Stimulated activated CD8-positive, alpha-beta memory T cell treated with anti-CD3 and anti-CD28 coated beads, Interleukin-15, amount 100 ng/mL, for 48 hours (primary cell): Measurements from ENCODE around the gene ATG9B.
"Not testable (repeated sequence)": the region's sequence is repeated elsewhere in the genome, so short reads cannot be mapped to it uniquely, and the experiment has no call there.

Experiments used
- DNase-seq, 2 donors: peaks; one replicate each; pipeline ENCODE4 v3.0.0-alpha.2; 2020; ENCODE audit warnings: low read depth in 2 of 2

The ATG9B gene

DNA sequence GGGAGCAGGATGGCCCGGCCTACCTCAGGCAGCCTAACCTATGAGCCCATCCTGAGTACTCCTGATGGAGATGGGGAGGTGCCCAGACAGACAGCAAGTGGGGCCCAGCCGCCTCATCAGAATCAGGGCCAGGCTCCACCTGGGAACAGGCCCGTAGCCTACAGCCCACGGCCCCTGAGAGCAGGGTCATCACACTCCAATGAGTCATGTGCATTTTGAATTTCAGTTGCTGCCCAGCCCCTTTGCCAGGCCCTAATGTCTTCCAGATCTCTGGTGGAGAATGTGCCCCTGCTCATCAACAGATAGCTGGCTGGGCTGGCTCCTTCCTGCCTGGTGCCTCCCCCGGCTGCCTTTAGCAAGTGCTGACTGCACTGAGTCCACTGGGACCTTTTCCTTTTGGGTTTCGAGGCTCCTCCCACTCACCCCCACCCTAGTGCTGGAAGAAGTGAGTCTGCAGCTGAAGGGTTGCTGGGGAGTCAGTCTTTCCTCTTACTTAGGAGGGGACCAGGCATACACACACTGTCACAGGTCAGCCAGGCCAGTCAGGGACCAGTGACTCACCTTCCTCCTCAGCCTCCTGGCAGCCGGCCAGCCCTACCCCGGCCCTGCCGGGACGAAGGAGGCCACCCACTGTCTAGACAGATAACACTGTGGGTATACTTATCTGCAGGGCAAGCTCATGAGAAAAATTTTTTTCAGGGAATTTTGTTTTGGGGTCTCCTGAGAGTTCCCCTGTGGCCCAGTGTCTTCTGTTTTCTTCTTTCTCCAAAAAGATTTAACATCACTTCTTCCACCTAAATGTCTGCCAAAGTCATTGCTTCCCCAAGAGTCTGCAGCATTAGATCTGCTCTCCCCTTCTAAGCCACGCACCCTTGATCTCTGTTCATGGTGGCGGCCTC is 14.9 kb upstream of the ATG9B start:
- DNase-seq = peak; percentile 81 to 82

DNA sequence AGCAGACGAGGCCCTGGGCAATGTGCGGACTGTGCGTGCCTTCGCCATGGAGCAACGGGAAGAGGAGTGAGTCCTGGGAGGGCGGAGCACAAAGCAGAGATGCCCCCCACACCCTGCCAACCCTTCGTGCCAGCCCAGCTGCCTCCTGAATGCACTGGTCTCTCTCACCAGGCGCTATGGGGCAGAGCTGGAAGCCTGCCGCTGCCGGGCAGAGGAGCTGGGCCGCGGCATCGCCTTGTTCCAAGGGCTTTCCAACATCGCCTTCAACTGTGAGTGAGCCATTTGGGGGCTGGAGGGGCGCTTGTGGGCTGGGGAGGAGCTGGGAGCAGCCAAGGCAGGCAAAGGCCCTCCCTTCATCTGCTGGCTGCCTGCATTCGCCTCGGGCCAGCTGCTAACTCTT is 11.6 kb upstream of the ATG9B start:
- no peak for DNase-seq

DNA sequence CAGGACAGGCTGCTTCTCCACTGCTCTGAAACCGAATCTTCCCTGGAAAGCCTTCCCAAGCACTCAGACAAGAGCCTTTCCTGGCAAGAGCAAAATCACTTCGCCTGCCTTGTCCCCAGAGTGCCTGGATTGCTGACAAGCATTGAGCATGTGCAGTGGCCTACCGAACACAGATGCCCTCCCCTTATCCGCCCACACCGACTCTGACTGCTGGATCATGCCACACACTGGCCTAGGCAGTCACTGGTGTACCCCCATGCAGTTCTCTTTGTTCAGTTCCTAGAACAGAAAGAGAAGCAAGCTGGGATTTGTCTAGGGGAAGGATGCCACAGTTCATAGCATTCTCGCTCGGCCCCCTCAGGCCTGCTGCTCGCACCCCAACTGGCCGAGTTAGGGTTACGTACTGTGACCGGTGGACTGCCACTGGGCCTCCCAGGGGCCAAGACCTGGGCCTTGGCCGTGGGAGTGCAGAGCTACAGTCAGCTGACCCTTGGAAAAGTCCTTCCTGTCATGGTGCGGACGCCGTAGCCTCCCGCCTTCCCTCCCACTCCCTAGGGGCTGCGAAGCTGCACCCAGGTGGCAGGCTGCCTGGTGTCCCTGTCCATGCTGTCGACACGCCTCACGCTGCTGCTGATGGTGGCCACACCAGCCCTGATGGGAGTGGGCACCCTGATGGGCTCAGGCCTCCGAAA is 10.9 kb upstream of the ATG9B start:
- DNase-seq = no peak

DNA sequence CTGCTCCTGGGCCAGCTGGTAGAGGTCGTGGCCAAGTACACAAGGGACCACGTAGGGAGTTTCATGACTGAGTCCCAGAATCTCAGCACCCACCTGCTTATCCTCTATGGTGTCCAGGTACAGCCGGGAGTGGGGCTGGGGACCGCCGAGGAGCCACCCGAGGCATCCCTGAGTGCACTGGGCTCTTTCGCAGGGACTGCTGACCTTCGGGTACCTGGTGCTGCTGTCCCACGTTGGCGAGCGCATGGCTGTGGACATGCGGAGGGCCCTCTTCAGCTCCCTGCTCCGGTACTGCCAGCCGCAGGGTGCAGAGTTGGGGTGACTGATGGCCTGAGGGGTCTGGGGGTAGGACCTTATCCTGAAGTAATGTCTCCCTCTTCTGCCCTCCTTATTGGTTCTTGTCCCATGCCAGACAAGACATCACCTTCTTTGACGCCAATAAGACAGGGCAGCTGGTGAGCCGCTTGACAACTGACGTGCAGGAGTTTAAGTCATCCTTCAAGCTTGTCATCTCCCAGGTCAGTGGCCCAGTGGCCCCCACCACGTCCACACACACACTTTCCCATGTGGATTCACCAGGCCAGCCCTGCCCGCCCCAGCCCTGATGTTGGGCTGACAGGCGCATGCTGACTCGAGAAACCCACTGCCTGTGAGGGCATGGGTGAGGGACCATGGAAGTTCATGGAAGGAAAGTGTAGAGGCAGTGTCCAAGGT is 10.2 kb upstream of the ATG9B start:
- no peak for DNase-seq

DNA sequence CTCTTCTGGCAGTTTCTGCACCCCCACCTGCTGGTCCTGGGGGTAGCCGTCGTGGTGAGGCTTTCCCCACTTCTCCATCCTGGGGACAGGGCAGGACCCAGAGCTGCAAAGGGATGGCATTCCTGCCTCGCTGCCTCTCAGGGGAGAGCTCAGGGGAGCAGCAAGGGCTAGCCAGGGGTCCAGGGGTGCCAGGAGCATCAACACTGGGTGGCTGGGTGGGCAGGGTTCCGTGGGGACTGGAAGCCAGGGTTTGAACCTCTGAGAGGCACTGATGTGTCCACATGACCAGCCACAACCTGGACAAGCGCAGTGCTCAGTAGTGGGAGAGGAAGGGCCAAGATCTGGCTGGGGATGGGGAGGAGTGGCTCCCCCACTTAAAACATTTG is 9.6 kb upstream of the ATG9B start:
- DNase-seq = no peak

DNA sequence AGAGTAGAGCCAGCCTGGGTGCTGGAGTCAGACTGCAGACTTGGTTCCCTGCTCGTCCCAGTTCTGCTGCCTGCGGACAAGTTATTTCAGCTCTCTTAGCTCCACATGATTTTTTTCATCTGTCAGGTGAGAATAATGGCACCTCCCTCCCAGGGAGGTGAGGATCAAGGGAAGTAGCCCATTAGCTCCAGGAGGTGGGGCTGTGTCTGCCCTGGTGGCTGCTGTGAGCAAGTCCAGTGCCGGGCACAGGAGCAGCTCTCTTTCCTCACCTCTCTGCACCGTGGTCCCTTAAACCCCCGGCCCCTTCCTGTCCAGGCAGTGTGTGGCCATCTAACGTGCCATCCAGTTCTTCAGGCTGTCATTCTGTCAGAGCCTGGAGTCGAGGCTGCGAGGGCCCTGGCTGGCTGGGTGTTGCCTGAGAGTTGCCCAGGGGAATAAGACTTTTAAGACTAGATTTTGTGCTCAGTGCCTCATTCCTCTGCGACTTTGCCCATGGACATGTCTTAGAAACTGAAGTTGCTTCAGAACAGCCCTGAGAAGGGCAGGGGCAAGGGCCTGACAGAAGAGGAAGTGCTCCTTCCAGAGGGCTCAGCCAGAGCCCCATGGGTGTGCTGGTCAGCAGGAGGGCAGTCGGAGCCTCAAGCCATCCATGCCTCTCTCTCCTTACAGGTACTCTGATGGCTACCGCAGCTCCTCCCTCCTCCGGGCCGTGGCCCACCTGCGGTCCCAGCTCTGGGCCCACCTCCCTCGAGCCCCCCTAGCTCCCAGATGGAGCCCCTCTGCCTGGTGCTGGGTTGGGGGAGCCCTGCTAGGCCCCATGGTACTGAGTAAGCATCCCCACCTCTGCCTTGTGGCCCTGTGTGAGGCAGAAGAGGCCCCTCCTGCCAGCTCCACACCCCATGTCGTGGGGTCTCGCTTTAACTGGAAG is 8.9 kb upstream of the ATG9B start:
- DNase-seq = no peak

DNA sequence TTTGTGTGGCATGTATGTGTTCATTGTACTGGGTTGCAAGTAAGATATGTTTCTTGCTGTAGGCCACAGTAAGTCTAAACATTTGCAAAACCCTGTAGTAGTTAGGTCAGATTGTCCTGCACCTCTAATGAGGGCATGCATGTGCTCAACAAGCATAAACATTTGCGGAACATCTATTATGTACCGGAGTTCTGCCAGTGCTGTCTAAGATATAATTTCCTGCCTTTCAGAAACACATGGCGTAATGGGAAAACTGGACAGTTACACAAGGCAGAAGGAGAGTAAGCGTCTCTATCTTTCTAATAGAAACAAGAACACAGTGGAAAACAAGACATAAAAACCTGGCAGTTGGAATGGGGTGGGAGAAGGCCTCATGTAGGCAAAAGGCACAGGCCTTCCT is 6.7 kb upstream of the ATG9B start:
- no peak for DNase-seq

DNA sequence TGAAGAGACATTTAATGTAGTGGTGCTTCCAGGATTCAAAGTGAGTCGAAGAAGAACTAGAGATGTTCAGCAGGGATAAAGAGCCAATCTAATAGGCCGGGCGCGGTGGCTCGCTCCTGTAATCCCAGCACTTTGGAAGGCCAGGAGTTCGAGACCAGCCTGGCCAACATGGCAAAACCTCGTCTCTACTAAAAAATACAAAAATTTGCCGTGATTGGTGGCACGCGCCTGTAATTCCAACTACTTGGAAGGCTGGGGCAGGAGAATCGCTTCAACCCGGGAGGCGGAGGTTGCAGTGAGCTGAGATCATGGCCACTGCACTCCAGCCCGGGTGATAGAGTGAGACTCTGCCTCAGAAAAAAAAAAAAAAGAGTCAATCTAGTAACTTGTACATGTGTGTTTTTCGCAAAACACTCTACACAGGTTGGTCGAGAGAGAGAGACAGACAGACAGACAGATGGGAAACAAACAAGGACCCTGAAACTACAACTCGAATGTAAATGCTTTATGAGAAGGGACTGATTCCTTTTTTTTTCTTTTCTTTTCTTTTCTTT is 4.7 kb upstream of the ATG9B start:
- no peak for DNase-seq

DNA sequence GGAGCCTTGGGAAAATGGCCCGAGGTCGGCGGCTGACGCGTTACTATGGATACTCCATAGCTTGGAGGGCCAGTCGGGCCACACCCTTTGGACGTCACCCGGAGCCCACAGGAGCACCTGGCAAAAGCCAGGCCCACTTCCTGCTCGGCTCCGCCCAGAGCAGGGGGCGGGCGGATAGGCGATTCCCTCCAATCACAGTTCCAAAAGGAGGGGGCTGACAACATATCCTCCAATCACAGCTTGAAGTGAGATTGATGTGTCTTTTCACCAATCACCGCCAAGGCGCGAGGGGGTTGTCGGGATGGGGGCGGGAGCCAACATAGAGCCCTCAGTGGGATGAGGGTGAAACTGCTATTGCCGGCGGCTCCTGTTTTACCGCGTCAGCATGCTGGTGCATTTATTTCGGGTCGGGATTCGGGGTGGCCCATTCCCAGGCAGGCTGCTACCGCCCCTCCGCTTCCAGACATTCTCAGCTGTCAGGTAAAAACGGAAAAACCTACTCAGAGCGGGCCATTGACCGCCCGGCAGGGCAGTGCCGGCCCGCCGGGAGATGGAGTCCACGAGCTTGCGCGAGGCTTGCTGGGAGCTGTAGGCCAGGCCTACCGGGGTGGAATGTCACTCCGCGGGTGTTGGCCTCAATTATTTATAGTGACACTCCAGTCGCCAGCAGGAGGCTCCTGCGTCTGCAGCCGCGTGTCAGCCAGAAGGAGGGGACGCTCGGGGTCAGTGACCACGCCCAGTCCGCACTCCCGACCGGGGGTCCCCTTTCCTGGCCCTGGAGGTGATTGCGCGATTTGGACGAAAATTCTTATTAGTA is 4.0 kb upstream of the ATG9B start, which contains the start of gene ABCB8:
TSS of gene ABCB8 (plus strand) at position 320 of the 817 bp plus-strand sequence. CDS start at position 386, 66 bp downstream.
- peak; percentile 93 to 97 for DNase-seq

DNA sequence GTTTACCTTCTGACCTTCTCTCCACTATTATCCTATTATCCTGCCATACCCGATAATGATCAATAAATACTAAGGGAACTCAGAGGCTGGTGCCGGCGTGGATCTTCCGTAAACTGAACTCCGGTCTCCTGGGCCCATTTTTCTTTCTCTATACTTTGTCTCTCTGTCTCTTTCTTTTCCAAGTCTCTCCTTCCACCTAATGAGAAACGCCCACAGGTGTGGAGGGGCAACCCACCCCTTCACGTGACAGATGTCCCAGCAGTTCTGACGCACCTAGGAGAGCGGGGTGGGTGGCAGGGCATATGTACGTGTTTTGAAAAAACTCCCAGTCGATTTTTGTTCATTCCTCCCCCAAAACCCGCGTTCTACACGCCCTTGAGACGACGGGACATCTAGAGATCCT is 3.4 kb upstream of the ATG9B start:
- not testable (repeated sequence) for DNase-seq

DNA sequence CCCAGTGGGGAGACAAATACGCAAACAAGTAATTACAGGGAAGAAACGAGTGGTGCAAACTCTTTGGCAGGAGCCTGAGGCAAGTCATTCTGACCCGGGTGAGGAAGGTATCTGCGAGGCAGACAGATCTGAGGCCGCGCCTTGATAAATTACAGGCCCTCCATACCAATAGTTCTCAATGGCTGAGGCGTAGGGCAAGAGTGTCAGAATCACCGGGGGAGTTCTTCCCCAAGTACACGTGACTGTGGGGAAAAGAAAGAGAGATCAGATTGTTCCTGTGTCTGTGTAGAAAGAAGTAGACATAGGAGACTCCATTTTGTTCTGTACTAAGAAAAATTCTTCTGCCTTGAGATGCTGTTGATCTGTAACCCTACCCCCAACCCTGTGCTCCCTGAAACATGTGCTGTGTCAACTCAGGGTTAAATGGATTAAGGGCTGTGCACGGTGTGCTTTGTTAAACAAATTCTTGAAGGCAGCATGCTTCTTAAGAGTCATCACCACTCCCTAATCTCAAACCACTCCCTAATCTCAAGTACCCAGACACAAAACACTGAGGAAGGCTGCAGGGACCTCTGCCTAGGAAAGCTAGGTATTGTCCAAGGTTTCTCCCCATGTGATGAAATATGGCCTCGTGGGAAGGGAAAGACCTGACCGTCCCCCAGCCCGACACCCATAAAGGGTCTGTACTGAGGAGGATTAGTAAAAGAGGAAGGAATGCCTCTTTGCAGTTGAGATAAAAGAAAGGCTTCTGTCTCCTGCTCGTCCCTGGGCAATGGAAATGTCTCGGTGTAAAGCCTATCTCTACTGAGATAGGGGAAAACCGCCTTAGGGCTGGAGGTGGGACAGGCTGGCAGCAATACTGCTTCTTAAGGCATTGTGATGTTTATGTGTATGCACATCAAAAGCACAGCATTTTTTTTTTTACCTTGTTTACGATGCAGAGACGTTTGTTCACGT is 2.8 kb upstream of the ATG9B start:
- not testable (repeated sequence) for DNase-seq

DNA sequence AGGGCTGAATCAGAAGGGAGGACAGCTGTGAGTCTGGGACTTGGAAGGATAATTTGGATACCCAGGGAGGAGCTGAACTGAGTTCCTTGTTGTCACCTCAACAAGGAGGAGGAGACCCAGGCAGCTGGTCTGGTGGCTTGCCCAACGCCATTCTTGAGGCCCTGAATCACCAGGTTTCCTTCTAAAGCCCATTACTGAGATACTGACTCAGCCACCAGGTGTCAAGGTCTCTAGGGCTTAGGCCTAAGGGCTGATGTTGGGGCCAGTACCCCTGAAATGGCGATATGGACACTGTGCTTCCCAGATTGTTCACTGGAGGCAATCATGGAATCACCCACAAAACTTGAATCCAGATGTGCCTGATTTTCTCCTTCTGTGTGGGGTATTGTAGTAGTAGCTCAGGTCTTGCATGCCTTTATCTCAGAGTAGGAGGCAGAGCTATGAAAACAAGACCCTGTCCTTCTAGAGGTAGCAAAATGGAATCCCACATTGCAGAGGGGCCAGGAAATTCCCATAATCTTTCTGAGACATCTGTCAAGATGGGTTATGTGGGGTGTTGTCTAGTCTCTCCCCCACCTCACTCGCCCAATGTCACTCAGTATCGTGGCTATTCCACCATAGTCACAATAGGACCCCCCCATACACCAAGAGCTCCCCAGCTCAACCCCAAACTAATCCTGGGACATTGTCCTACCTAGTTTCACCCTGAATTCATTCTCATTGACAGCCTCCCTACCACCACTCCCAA is 1.8 kb upstream of the ATG9B start:
- DNase-seq = no peak

DNA sequence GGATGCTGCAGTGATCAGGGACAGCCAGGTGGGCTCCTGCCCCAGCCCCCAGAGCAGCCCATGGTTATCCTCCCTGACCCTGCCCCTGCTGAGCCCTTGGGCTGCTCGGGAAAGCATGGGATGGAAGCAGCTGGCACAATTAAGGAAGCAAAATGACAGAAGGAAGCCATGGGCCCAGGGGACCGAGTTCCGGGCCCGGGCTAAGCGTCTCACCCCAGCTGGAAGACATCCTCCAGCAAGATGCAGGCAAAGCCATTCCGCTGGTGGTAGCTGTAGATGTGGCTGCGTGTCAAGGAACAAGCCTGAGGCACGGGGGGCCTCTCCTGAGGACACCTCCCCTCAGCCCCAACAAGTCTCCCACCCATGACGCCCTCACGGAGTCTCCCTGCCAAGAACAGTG is 1.1 kb downstream of the ATG9B start:
- DNase-seq = no peak

DNA sequence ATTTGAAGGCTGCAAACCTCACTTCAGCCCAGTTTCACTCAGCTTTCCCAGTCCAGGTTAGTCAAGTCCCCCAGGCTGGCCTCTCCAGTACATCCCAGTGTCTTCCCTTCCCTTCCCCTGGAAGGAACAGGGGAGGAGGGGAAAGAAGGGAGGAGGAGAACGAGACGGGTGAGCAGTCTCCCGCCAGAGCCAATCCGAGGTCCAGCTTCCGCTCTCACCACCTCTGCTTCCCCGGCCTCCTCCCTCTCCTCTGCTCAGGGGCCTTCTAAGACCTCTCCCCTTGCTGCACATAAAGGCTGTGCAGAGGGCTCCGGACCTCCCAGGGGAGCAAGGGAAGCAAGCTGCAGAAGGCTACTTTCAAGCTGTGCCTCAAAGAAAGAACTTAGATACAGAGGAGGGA is 4.1 kb downstream of the ATG9B start:
- DNase-seq = no peak

DNA sequence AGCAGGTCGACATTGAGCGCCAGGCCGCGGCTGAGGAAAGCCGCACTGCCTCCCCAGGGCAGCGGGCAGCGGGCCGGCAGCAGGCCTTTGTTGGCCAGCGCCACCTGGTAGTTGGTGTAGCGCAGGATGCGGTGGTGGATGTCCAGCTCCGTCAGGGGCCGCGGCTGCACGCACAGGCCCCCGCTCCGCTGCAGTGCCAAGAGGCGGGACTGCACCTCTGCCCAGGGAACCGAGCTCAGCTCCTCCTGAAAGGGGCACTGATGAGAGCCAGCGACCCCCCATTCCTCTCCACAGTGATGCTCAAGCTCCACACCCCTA is 5.2 kb downstream of the ATG9B start:
- DNase-seq = no peak

DNA sequence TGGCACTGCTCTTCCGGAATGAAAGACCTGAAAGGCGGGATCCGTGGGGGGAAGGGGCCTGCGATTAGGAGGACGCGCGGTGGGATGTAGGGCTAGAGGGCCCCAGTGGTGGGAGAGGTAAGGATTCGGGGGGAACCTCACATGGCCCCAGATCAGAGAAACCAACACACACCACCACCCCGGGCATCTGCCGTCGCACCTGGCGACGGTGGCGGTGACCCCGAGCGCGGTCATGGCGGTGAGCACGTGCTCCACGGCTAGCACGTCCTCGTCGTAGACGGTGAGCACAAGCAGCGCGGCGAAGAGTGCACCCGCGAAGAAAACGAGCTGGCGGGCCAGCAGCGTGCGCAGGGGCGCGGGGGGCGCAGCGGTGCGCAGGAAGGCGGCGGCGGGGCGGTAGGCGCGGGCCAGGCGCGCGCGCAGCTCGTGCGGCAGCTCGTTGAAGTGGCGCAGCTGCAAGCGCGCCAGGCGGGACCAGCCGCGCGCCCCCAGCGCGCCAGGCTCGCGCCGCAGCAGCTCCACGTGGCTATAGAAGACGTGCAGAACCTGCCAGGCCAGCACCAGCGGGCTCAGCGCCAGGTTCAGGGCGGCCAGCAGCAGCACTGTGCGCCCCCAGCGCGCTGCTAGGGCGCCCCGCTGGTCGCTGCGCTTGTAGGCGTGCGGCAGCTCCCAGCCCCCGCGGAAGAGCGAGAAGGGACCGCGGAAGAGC is 5.7 kb downstream of the ATG9B start:
- no peak for DNase-seq

DNA sequence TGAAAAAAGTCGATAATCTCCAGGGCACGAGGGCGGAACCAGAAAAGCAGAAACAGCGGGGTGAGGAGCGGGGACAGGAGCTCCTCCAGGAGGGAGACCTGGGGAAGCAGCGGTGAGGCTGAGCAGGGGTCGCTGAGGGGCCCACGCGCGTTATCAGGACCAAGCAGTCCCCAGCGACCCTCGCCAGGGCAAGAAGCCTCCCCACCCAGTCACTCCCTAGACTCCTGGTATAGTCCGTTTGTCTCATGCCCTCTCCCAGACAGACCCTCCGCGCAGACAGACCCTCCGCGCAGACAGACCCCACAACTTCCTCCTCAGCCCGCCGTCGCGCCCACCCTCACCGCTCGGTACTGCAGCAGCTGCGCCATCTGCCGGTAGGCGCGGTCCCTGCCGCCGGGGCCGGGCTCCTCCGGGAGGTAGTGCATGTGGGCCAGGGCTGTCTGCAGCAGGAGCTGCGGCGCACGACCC is 6.3 kb downstream of the ATG9B start:
- peak; percentile 71 to 78 for DNase-seq
